Measurements from ENCODE around the gene DNAI7. TPM values are rescaled to one million over a fixed set of nuclear protein-coding genes. Genes with fewer than 3 reads are reported as not detected.

DNAI7 gene
- total and polyA plus RNA-seq, 2 of the 13 experiments (the other 11 are each of a cell fraction or from before 2014, with no cell fraction given), result 0.04 to 0.25 TPM

DNA sequence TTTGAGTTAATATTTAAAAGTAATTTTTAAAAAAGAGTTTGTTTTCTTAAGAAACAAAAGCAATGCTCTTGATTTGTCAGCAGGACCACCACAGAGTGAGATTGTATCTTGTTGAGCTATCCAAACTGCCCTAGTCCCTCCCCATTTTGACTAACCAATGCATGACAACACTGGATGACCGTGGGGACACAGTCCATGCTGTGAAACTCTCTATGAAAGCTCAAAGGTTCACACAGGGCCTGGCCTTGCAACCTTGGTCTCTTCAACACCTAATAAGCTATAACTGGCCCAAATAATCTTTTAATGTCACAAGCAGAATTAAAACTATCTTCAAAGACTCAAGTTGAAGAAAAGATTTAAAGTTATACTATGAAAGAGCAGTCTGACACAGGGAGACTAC lies 13.6 kb upstream of the DNAI7 start (continued):
- TF ChIP-seq, protein P1, sequence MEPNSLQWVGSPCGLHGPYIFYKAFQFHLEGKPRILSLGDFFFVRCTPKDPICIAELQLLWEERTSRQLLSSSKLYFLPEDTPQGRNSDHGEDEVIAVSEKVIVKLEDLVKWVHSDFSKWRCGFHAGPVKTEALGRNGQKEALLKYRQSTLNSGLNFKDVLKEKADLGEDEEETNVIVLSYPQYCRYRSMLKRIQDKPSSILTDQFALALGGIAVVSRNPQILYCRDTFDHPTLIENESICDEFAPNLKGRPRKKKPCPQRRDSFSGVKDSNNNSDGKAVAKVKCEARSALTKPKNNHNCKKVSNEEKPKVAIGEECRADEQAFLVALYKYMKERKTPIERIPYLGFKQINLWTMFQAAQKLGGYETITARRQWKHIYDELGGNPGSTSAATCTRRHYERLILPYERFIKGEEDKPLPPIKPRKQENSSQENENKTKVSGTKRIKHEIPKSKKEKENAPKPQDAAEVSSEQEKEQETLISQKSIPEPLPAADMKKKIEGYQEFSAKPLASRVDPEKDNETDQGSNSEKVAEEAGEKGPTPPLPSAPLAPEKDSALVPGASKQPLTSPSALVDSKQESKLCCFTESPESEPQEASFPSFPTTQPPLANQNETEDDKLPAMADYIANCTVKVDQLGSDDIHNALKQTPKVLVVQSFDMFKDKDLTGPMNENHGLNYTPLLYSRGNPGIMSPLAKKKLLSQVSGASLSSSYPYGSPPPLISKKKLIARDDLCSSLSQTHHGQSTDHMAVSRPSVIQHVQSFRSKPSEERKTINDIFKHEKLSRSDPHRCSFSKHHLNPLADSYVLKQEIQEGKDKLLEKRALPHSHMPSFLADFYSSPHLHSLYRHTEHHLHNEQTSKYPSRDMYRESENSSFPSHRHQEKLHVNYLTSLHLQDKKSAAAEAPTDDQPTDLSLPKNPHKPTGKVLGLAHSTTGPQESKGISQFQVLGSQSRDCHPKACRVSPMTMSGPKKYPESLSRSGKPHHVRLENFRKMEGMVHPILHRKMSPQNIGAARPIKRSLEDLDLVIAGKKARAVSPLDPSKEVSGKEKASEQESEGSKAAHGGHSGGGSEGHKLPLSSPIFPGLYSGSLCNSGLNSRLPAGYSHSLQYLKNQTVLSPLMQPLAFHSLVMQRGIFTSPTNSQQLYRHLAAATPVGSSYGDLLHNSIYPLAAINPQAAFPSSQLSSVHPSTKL (CRISPR knock-in tag; IDR thresholded peaks at IDR 0.05), result 0 out of 2 replicates have a peak, but pooled peaks have one; percentile 18
- TF ChIP-seq EHMT2 (IDR thresholded peaks at IDR 0.05; ENCODE audit: borderline replicate concordance, low read depth, low read length), result 0 out of 2 replicates have a peak, but pooled peaks have one; percentile 31
- peak; percentile 37; the same call in 1 of the 2 replicates for TF ChIP-seq SAP130 (CRISPR knock-in tag; IDR thresholded peaks at IDR 0.05; ENCODE audit: low read depth)
- TF ChIP-seq, protein P2, sequence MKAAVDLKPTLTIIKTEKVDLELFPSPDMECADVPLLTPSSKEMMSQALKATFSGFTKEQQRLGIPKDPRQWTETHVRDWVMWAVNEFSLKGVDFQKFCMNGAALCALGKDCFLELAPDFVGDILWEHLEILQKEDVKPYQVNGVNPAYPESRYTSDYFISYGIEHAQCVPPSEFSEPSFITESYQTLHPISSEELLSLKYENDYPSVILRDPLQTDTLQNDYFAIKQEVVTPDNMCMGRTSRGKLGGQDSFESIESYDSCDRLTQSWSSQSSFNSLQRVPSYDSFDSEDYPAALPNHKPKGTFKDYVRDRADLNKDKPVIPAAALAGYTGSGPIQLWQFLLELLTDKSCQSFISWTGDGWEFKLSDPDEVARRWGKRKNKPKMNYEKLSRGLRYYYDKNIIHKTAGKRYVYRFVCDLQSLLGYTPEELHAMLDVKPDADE (CRISPR knock-in tag; IDR thresholded peaks at IDR 0.05), result no peak
- no peak for TF ChIP-seq BHLHE40 (IDR thresholded peaks at IDR 0.05; ENCODE audit: low read length)
- no peak for TF ChIP-seq SMAD9 (CRISPR knock-in tag; IDR thresholded peaks at IDR 0.05)

GRCh38 chr12:25207846-25208245 lies 12.9 kb upstream of the DNAI7 start:
- DNase-seq (ENCODE audit: low spot score) (no peak), FAIRE-seq (no peak), ATAC-seq (no peak)
- H3K9ac ChIP-seq (ENCODE audit: insufficient read depth, low read depth, low read length), result no peak overlapping the region
- in situ Hi-C loops (cut with HindIII; ENCODE audit: extremely low pct_ligation_motif_present, low pct_unique_long_range_greater_than_20kb), result no loop called here
- no TSS peak for BruUV-seq (replicated peaks)
- POLR2A ChIA-PET, result interaction anchor here (2.1 kb wide), 1 partner anchor 13 kb away, joined by 7 read pairs; the partner anchor contains the start of genes DNAI7 and ETFRF1
- H3K4me2 ChIP-seq (ENCODE audit: low read depth, low read length), result no peak overlapping the region
- H4K20me1 ChIP-seq (ENCODE audit: insufficient read depth, low read length), result no peaks in the 10 kb centered on the region
- H3K4me3 ChIP-seq (replicated peaks in 1 of 3; ENCODE audit: insufficient read depth in 1 of 3, low read depth in 2 of 3, low read length in 3 of 3), result no peak overlapping the region
- TF ChIP-seq MAFK (conservative IDR thresholded peaks at IDR 0.05 in 1 of 2, IDR thresholded peaks at IDR 0.05 in 1 of 2; ENCODE audit: low read length in 2 of 2) (peak; percentile 54 to 78; a peak in 3 of 4 replicates), MAFF (IDR thresholded peaks at IDR 0.05; ENCODE audit: low read depth, low read length) (0 out of 2 replicates have a peak, but pooled peaks have one; percentile 41), CEBPB (IDR thresholded peaks at IDR 0.05; ENCODE audit: borderline replicate concordance, low read depth, low read length) (0 out of 2 replicates have a peak, but pooled peaks have one; percentile 20), RFXANK (CRISPR knock-in tag; IDR thresholded peaks at IDR 0.05) (no peak)
- no peak overlapping the region for H3K27ac ChIP-seq (ENCODE audit: extremely low read length, insufficient read depth, low read length)
- intact Hi-C loops (cut with micrococcal nuclease; ENCODE audit: unreplicated experiment), result no loop called here
- peaks cover 5% of the 10 kb centered on the region; the same call in 1 of the 2 replicates for H3K4me1 ChIP-seq (ENCODE audit: insufficient read depth, low read length)
- no peaks in the 10 kb centered on the region for H3K27me3 ChIP-seq (ENCODE audit: control insufficient read depth in 1 of 2, insufficient read depth in 2 of 2, low read length in 2 of 2)
- no peaks in the 10 kb centered on the region for H3K36me3 ChIP-seq (replicated peaks in 1 of 2; ENCODE audit: control insufficient read depth in 1 of 2, insufficient read depth in 2 of 2, low read length in 2 of 2)
- H3K79me2 ChIP-seq (ENCODE audit: insufficient read depth, low read length), result no peaks in the 10 kb centered on the region
- no peaks in the 10 kb centered on the region for H3K9me3 ChIP-seq (ENCODE audit: low read length)
- CTCF ChIA-PET (ENCODE audit: low intra/inter-chr PET ratio, low total read pairs), result no interaction called here
- WGBS (ENCODE audit: low lambda C conversion rate), result 84% methylated on average over 1 of the region's 1 CpG
- H2AFZ ChIP-seq (ENCODE audit: low read length), result no peak overlapping the region
